ENCODE results near the gene CAMKK2. TPM values are rescaled to one million over a fixed set of nuclear protein-coding genes. Genes with fewer than 3 reads are reported as not detected.

CAMKK2 gene
- total RNA-seq, 1 donor from 2014 or later: 25.6 TPM

- Histone ChIP-seq H3K4me3 (ENCODE audit: low read depth, low read length) (no peak overlapping the region), H3K36me3 (ENCODE audit: control insufficient read depth, insufficient read depth, low read length) (peaks cover 4% of the 10 kb centered on the region), H3K27me3 (ENCODE audit: control insufficient read depth, insufficient read depth, low read length) (no peaks in the 10 kb centered on the region)
- no peak for DNase-seq (ENCODE audit: low read depth)
- no peak for TF ChIP-seq CTCF (IDR thresholded peaks at IDR 0.05; ENCODE audit: insufficient read depth, low read length, poor library complexity, severe bottlenecking)
Measured at GRCh38 chr12:121267822-121268221, 28.7 kb downstream of the CAMKK2 start.

- H3K27me3 ChIP-seq (ENCODE audit: control insufficient read depth, insufficient read depth, low read length): no peaks in the 10 kb centered on the region
- no peak overlapping the region for H3K4me3 ChIP-seq (ENCODE audit: low read depth, low read length)
- DNase-seq (ENCODE audit: low read depth): no peak
- peaks cover 3% of the 10 kb centered on the region for H3K36me3 ChIP-seq (ENCODE audit: control insufficient read depth, insufficient read depth, low read length)
- no peak for TF ChIP-seq CTCF (IDR thresholded peaks at IDR 0.05; ENCODE audit: insufficient read depth, low read length, poor library complexity, severe bottlenecking)
Measured at GRCh38 chr12:121264951-121265515, 31.5 kb downstream of the CAMKK2 start.

GRCh38 chr12:121264135-121264534, 32.4 kb downstream of the CAMKK2 start:
- DNase-seq (ENCODE audit: low read depth): no peak
- H3K36me3 ChIP-seq (ENCODE audit: control insufficient read depth, insufficient read depth, low read length): peaks cover 3% of the 10 kb centered on the region
- no peak overlapping the region for H3K4me3 ChIP-seq (ENCODE audit: low read depth, low read length)
- no peaks in the 10 kb centered on the region for H3K27me3 ChIP-seq (ENCODE audit: control insufficient read depth, insufficient read depth, low read length)
- TF ChIP-seq CTCF (IDR thresholded peaks at IDR 0.05; ENCODE audit: insufficient read depth, low read length, poor library complexity, severe bottlenecking): no peak

- no peak for DNase-seq (ENCODE audit: low read depth)
- H3K36me3 ChIP-seq (ENCODE audit: control insufficient read depth, insufficient read depth, low read length): peaks cover 3% of the 10 kb centered on the region
- H3K27me3 ChIP-seq (ENCODE audit: control insufficient read depth, insufficient read depth, low read length): no peaks in the 10 kb centered on the region
- TF ChIP-seq CTCF (IDR thresholded peaks at IDR 0.05; ENCODE audit: insufficient read depth, low read length, poor library complexity, severe bottlenecking): no peak
- H3K4me3 ChIP-seq (ENCODE audit: low read depth, low read length): no peak overlapping the region
Measured at GRCh38 chr12:121263206-121263935, 33.1 kb downstream of the CAMKK2 start.

GRCh38 chr12:121261398-121261797, 35.1 kb downstream of the CAMKK2 start:
- Histone ChIP-seq H3K27me3 (ENCODE audit: control insufficient read depth, insufficient read depth, low read length) (no peaks in the 10 kb centered on the region), H3K36me3 (ENCODE audit: control insufficient read depth, insufficient read depth, low read length) (peaks cover 3% of the 10 kb centered on the region), H3K4me3 (ENCODE audit: low read depth, low read length) (no peak overlapping the region)
- DNase-seq (ENCODE audit: low read depth): no peak
- TF ChIP-seq CTCF (IDR thresholded peaks at IDR 0.05; ENCODE audit: insufficient read depth, low read length, poor library complexity, severe bottlenecking): no peak

Data from kidney epithelial cell (primary cell).